ENCODE data around the gene ROR1.

DNA sequence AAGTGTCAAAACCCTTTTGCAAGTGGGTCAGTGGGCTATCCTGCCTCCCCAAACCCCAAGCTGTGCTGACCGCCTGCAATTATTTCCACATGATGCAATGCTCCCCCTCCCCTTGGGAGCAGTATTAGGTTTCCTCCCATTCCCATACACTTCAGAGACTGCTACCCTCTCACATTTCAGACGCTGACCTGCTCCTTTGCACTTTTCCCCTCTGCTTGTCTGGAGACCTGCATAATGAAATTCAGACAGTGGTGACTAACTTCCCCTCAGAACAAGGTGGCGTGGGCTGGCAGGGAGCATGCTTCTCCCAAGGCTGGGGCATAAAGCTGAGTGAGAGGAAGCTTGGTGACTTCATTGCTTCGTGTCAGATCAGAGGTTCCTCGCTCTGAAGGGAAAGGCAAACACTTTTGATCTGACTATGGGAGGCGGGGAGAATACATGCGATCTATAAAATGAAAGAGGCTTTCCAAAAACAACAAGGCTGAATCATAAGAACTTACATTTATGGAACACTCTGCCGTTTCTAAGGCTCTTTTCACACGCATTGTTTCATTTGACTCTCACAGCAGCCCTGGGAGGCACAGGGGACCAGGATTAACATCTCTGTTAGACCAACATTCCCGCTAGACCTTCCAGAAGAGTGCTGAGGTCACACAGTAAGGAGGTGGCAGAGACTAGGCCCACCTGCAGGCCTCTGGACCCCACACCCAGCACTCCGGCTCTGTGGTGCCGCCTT is 27.5 kb upstream of the ROR1 start:
- TF ChIP-seq MAX (IDR thresholded peaks at IDR 0.05; ENCODE audit: insufficient read depth, insufficient read length) (peak; percentile 53), POLR2A (IDR thresholded peaks at IDR 0.05; ENCODE audit: low read depth, low read length) (no peak), POLR2AphosphoS5 (IDR thresholded peaks at IDR 0.05; ENCODE audit: insufficient read depth, low read depth, low read length) (peak; percentile 60)
- TF ChIP-seq, protein P1, sequence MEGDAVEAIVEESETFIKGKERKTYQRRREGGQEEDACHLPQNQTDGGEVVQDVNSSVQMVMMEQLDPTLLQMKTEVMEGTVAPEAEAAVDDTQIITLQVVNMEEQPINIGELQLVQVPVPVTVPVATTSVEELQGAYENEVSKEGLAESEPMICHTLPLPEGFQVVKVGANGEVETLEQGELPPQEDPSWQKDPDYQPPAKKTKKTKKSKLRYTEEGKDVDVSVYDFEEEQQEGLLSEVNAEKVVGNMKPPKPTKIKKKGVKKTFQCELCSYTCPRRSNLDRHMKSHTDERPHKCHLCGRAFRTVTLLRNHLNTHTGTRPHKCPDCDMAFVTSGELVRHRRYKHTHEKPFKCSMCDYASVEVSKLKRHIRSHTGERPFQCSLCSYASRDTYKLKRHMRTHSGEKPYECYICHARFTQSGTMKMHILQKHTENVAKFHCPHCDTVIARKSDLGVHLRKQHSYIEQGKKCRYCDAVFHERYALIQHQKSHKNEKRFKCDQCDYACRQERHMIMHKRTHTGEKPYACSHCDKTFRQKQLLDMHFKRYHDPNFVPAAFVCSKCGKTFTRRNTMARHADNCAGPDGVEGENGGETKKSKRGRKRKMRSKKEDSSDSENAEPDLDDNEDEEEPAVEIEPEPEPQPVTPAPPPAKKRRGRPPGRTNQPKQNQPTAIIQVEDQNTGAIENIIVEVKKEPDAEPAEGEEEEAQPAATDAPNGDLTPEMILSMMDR (IDR thresholded peaks at IDR 0.05; ENCODE audit: extremely low read depth in 1 of 2, insufficient read depth in 1 of 2, low read depth in 1 of 2, low read length in 2 of 2) = no peak

Measured in endothelial cell of umbilical vein (primary cell).